22Rv1 (cell line): ENCODE measurements around the gene CDC42EP3.

ENCODE experiments used
- ZFX ChIP-seq: fragments of 450-650 bp; IDR thresholded peaks from 2 replicates; pipeline ENCODE4 v1.6.1; 2017; ENCODE audit warnings: antibody characterized with exemption, borderline replicate concordance
- TF ChIP-seq, protein P1 (sequence below): fragments of 450-650 bp; IDR thresholded peaks from 2 replicates; pipeline ENCODE4 v1.5.1; 2017; ENCODE audit warnings: mild to moderate bottlenecking

GRCh38 chr2:37664231-37664643 lies 7.2 kb downstream of the CDC42EP3 start:
- TF ChIP-seq, protein P1, sequence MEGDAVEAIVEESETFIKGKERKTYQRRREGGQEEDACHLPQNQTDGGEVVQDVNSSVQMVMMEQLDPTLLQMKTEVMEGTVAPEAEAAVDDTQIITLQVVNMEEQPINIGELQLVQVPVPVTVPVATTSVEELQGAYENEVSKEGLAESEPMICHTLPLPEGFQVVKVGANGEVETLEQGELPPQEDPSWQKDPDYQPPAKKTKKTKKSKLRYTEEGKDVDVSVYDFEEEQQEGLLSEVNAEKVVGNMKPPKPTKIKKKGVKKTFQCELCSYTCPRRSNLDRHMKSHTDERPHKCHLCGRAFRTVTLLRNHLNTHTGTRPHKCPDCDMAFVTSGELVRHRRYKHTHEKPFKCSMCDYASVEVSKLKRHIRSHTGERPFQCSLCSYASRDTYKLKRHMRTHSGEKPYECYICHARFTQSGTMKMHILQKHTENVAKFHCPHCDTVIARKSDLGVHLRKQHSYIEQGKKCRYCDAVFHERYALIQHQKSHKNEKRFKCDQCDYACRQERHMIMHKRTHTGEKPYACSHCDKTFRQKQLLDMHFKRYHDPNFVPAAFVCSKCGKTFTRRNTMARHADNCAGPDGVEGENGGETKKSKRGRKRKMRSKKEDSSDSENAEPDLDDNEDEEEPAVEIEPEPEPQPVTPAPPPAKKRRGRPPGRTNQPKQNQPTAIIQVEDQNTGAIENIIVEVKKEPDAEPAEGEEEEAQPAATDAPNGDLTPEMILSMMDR = no peak
- no peak for TF ChIP-seq ZFX
